Spleen (tissue), 7 donors: Measurements from ENCODE around the gene PGLYRP2.

Source experiments
- POLR2A ChIP-seq, 3 donors: fragments of 450-650 bp; IDR thresholded peaks; one replicate each; pipeline ENCODE4 v1.5.1; 2017; ENCODE audit warnings: antibody characterized with exemption in 3 of 3, mild to moderate bottlenecking in 1 of 3
- POLR2AphosphoS5 ChIP-seq, 3 donors: sonication (generic); formaldehyde crosslinking; IDR thresholded peaks; one replicate each; pipeline ENCODE4 v1.5.1; 2017; ENCODE audit warnings: antibody characterized with exemption in 3 of 3
- TF ChIP-seq, protein P1 (sequence below), 11 experiments: fragments of 200-600 bp in 7 of 11; fragments of 450-650 bp in 4 of 11; sonication (generic) in 4 of 11; IDR thresholded peaks in 8 of 11; conservative IDR thresholded peaks in 3 of 11; 1 replicate in 7 of 11; 2 replicates in 4 of 11; pipeline versions ENCODE4 v1.4.0 to v1.8.0; 2016 to 2021; ENCODE audit warnings: antibody characterized with exemption in 11 of 11, inconsistent platforms in 4 of 11, mild to moderate bottlenecking in 1 of 11
- donor health status: DM: no; HTN: no; CAD: no; lungs with moderate emphysema.
- donor health status: DM: no; HTN: no; CAD: no.
- donor health status: DM: no; HTN: no; CAD: no.

DNA sequence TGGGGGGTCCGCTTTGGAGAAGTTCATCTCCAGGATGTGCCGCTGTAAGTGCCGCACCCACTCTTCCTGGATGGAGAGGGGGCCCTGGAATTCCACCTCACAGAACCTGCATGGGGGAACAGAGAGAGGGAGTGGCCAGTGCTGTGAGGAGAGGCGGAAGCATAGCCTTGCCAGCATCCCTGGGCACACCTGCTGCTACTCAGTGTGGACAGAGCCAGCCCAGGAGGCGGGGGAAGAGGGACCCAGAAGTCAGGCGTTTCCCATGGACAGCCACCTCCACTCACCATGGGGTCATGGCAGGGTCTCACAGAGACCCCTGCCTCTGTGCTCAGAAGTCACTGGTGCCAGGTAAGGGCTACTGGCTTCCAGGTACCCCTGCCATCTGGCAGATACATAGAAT is 56.2 kb downstream of the PGLYRP2 start:
- TF ChIP-seq, protein P1, sequence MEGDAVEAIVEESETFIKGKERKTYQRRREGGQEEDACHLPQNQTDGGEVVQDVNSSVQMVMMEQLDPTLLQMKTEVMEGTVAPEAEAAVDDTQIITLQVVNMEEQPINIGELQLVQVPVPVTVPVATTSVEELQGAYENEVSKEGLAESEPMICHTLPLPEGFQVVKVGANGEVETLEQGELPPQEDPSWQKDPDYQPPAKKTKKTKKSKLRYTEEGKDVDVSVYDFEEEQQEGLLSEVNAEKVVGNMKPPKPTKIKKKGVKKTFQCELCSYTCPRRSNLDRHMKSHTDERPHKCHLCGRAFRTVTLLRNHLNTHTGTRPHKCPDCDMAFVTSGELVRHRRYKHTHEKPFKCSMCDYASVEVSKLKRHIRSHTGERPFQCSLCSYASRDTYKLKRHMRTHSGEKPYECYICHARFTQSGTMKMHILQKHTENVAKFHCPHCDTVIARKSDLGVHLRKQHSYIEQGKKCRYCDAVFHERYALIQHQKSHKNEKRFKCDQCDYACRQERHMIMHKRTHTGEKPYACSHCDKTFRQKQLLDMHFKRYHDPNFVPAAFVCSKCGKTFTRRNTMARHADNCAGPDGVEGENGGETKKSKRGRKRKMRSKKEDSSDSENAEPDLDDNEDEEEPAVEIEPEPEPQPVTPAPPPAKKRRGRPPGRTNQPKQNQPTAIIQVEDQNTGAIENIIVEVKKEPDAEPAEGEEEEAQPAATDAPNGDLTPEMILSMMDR (IDR thresholded peaks at IDR 0.05 in 8 of 11, conservative IDR thresholded peaks at IDR 0.05 in 3 of 11) = no peak
- TF ChIP-seq POLR2A (IDR thresholded peaks at IDR 0.05) (no peak), POLR2AphosphoS5 (IDR thresholded peaks at IDR 0.05) (no peak)
